ENCODE measurements around the gene AKR1B15. TPM values are rescaled to one million over a fixed set of nuclear protein-coding genes. Genes with fewer than 3 reads are reported as not detected.
A peak's percentile ranks its signal among the peaks of the same experiment; 100 is the strongest.

Gene AKR1B15
- total RNA-seq, 1 experiment from 2014 or later = 2.6 TPM

DNA sequence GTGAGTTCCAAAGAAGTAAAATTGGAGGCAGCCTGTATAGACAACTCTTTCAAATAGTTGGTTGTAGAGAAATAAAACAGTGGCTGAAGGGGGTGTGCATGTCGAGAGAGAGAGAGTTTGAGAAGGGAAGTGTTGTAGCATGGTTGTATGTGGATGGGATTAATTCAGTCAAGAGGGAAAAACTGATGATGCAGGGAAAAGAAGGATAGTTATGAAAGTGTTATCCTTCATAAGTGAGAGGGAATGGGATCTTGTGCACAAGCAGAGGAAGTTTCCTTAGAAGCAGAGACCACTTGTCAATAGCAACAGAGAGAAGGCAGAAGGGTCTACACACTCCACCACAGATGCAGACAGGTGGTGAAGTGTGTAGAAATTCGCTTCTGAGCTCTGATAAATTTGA is 67.7 kb downstream of the AKR1B15 start:
- no peak for DNase-seq (ENCODE audit: low read depth)

DNA sequence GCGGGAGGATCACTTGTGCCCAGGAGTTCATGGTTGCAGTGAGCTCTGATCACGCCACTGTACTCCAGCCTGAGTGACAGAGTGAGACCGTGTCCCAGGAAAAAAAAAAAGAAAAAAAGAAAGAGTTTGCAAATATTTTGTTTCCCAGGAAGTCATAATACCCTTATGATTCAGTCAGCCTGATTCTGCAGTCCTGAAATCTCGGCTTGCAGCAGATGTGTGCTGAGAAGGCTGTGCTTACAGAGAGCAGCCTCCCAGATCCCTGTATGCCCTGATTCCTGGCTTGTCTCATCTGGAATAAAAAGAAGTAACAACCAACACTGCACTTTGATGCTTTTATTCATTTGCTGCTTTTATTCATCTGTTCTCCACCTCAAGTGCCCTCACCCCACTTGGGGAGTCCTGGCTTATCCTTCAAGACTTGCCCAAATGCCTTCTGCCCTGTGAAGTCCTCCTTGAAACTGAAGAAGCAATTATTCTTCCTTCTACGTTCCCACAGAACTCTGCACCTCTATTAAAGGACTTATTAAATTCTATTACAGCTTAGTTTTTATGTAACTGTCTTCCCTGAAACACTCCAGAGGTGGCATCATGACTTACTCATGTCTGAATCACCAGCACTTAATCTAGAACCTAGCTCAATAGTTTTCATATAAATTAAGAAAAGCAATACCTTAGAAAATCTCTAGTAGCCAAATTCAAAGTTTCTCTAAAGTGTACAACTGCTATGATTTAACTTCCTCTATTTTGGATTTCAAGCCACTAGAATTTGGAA is 70.0 kb downstream of the AKR1B15 start:
- peak; percentile 72 for DNase-seq (ENCODE audit: low read depth)

DNA sequence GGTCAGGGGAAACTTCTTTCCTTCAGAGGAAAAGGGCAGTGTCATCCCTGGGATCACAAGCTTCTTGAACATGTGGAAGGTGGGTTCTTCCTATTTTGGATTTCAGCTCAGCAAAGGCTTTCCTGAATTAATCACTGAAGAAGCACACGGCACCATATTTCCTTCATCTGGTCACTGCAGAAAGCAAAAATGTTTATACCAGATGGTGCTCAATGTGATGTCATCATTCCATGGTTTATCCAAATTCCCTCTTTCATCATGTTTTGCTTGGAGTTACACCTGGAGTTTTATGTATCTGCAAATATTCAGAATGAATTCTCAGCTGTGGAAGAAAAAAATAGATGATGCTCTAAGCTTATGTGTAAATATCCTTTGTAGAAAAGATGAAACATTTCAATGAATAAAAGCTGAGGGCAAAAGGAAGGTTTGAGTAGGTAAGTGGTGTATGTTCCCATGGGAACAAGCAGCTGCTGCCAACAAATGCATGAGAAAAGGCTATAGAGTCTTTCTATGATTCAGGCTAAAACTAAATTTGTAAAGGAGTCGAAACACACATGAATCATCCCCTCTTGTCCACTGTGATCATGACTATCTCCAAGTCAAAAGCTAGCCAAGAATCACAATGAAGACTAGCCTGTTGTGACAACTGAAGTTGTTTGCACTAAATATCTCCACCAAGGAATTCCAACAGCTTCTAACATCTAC is 70.9 kb downstream of the AKR1B15 start:
- peak; percentile 93 for DNase-seq (ENCODE audit: low read depth)

DNA sequence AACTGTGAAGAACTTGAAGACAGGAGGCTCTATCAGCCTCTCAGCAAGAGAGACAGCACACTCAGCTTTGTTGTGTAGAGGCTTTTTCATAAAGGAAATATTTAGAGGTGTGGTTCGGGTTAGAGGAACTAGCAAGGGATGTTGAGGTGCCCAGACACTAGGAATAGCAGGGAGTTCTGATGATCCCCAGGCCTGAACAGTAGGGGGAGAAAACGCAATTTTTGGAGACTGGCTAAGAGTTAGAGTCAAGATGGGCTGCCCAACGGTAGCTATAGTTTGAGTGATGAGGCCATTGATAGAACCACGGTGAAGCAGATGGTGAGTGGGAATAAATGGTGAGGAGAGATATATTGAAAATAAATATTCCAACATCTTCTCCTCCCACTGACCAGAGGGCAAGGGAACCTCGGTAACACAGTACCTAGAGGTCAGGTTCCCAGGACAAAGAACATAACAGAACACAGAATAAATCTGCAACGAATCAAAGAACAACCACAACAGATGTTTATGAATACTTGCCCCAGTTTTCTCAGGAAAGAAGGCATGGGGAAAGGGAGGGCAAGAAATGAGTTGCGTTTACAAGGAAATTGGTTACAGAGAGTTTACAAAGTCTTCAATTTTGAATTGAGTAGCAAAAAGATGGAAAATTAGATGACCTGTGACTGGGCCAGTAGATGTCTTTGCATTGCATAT is 73.5 kb downstream of the AKR1B15 start:
- no peak for DNase-seq (ENCODE audit: low read depth)

DNA sequence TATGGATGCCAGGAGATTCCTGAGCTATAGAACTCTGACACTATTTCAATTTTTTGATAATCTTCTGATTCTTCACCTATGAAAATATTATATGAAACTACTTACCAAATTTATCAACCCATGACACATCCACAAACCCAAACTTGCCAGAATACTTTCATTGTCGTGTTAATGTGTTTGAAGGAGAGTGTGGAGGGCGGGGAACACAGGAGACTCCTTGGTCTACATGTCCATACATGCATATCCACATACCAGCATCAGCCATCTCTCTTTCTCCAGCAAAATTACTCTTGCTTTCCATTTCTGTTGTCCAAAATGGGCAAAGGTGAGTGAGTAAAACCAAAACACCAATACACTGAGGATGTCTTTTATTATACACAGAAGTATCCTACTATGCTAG is 74.3 kb downstream of the AKR1B15 start:
- DNase-seq (ENCODE audit: low read depth) = no peak

DNA sequence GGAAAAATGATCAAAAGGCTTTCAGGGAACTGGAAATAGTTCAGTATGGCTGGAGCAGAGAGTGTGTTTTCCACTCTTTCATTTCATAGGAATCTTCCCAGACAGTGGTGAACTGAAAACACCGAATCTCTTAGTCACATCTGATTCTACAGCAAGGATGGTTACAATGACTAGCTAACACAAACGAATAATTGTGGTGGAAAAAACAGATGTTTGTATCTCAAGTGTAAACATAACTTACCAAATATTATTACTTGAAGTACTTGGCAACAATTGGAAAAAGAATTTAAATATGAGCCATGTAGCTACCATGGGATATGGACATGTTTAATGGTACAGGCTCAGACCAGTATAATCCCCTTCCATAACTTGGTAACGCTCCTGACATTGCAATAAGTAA is 76.6 kb downstream of the AKR1B15 start:
- DNase-seq (ENCODE audit: low read depth) = peak; percentile 74

DNA sequence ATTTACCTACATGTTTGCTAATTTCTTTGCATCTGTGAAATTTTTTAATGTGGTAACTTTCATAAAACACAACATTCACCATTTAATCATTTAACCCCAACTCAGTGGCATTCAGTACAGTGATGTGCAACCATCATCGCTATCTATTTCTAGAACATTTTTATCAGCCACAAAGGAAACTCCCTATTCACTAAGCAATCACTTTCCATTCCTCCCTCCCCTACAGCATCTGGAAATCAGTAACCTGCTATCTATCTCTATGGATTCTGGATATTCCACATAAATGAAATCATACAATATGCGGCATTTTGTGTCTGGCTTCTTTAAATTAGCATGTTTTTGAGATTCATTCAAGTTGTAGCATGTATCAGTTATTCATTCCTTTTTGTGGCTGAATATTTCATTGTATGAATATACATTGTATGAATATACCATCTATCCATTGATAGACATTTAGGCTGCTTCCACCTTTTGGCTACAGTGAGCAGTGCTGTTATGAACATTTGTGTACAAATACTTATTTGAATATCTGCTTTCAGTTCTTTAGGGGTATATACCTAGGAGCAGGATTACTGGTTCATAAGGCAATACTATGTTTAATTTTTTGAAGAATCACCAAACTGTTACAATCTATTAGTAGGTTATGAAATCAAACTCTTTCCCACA is 78.3 kb downstream of the AKR1B15 start:
- no peak for DNase-seq (ENCODE audit: low read depth)

DNA sequence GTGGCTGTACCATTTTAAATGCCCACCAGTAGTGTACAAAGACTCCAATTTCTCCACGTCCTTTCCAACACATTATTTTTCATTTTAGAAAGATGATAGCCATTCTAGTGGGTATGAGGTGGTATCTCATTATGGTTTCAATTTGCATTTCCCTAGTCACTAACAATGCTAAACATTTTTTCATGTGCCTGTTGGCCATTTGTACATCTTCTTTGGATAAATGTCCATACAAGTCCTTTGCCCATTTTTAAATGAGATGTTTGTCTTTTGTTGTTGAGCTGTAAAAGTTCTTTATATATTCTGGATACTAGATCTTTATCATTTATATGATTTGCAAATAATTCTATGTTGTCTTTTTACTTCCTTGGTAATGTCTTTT is 78.9 kb downstream of the AKR1B15 start:
- DNase-seq (ENCODE audit: low read depth) = no peak

DNA sequence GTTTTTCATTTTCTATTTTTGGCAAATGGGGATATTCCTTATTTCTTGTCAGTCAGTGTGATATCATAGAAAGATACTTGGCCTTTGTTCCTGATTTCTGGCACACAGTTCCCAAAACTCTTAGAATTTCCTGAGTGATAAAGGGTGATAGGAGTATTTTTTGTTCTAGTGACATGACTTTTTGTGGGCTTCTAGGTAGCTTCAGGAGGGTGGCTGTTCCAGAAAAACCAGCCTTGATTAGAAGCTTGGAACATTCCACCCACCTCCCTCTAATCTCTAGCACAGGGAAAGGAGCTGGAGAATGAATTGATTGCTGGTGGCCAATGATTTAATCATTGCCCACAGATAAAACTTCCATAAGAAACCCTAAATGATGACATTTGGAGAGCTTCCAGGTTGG is 80.5 kb downstream of the AKR1B15 start:
- DNase-seq (ENCODE audit: low read depth) = no peak

Other genes starting within 250 kb of the AKR1B15 start
- 13.9 and 14.9 TPM in 2 replicates for gene SLC35B4, start 232.2 kb upstream of the AKR1B15 start, total RNA-seq (2014; rRNA removed; shearing (Covaris generic))
- 353 and 358 TPM in 2 replicates for gene AKR1B1, start 90.0 kb upstream of the AKR1B15 start, total RNA-seq (2014; rRNA removed; shearing (Covaris generic))
- gene AKR1B10, start 21.5 kb upstream of the AKR1B15 start, total RNA-seq (2014; rRNA removed; shearing (Covaris generic)) = 4.0 TPM in 2 replicates
- 36.3 and 44.5 TPM in 2 replicates for gene BPGM, start 97.7 kb downstream of the AKR1B15 start, total RNA-seq (2014; rRNA removed; shearing (Covaris generic))
- 209 and 259 TPM in 2 replicates for gene CALD1, start 230.5 kb downstream of the AKR1B15 start, total RNA-seq (2014; rRNA removed; shearing (Covaris generic))

Data from RPMI7951 (cell line).